ENCODE measurements around the gene ATG13. TPM values are rescaled to one million over a fixed set of nuclear protein-coding genes. Genes with fewer than 3 reads are reported as not detected.

ATG13 gene
- polyA plus RNA-seq, 1 donor (not counting 4 experiments of a cell fraction or from before 2014, with no cell fraction given), result 33.3 TPM

- DNase-seq (ENCODE audit: low read depth, low spot score) (no peak), FAIRE-seq (no peak)
- Histone ChIP-seq H3K4me3 (ENCODE audit: control insufficient read depth in 2 of 3, extremely low read depth in 1 of 3, insufficient read depth in 2 of 3, low read depth in 1 of 3, low read length in 3 of 3) (no peak overlapping the region), H3K9me1 (ENCODE audit: control insufficient read depth, extremely low read depth, insufficient read depth, low read length) (no peaks in the 10 kb centered on the region), H4K20me1 (ENCODE audit: control insufficient read depth, extremely low read depth, insufficient read depth, low read length) (peaks cover 3% of the 10 kb centered on the region), H3K27ac (ENCODE audit: control insufficient read depth, insufficient read depth, low read length) (no peak overlapping the region), H3K27me3 (ENCODE audit: control insufficient read depth, extremely low read depth, insufficient read depth, low read length) (no peaks in the 10 kb centered on the region), H3K9me3 (ENCODE audit: control insufficient read depth, low read depth, low read length) (no peaks in the 10 kb centered on the region), H3K79me2 (ENCODE audit: control insufficient read depth, insufficient read depth, low read length) (no peaks in the 10 kb centered on the region), H3K36me3 (ENCODE audit: control insufficient read depth in 2 of 2, extremely low read depth in 1 of 2, insufficient read depth in 2 of 2, low read length in 2 of 2) (peaks cover 20 to 33% of the 10 kb centered on the region in 2 experiments), H3K4me1 (ENCODE audit: control insufficient read depth, extremely low read depth, insufficient read depth, low read length) (peaks cover 5% of the 10 kb centered on the region), H3K4me2 (ENCODE audit: control insufficient read depth, extremely low read depth, insufficient read depth, low read depth, low read length) (no peak overlapping the region), H2AFZ (ENCODE audit: control insufficient read depth, low read length) (no peak overlapping the region), H3K9ac (ENCODE audit: control insufficient read depth, extremely low read depth, insufficient read depth, low read length) (no peak overlapping the region)
- no peak for TF ChIP-seq EZH2 (IDR thresholded peaks at IDR 0.05; ENCODE audit: low read length)
- TF ChIP-seq, protein P1, sequence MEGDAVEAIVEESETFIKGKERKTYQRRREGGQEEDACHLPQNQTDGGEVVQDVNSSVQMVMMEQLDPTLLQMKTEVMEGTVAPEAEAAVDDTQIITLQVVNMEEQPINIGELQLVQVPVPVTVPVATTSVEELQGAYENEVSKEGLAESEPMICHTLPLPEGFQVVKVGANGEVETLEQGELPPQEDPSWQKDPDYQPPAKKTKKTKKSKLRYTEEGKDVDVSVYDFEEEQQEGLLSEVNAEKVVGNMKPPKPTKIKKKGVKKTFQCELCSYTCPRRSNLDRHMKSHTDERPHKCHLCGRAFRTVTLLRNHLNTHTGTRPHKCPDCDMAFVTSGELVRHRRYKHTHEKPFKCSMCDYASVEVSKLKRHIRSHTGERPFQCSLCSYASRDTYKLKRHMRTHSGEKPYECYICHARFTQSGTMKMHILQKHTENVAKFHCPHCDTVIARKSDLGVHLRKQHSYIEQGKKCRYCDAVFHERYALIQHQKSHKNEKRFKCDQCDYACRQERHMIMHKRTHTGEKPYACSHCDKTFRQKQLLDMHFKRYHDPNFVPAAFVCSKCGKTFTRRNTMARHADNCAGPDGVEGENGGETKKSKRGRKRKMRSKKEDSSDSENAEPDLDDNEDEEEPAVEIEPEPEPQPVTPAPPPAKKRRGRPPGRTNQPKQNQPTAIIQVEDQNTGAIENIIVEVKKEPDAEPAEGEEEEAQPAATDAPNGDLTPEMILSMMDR (optimal IDR thresholded peaks at IDR 0.05 in 1 of 3, IDR thresholded peaks at IDR 0.05 in 1 of 3, conservative IDR thresholded peaks at IDR 0.05 in 1 of 3; ENCODE audit: extremely low read depth in 1 of 3, insufficient read depth in 2 of 3, low read length in 3 of 3), result no peak
- dilution Hi-C loops (cut with MboI; ENCODE audit: extremely low pct_ligation_motif_present, low sequenced_read_pairs), result no loop called here
Observed at GRCh38 chr11:46662366-46662765, 45.0 kb downstream of the ATG13 start.

DNA sequence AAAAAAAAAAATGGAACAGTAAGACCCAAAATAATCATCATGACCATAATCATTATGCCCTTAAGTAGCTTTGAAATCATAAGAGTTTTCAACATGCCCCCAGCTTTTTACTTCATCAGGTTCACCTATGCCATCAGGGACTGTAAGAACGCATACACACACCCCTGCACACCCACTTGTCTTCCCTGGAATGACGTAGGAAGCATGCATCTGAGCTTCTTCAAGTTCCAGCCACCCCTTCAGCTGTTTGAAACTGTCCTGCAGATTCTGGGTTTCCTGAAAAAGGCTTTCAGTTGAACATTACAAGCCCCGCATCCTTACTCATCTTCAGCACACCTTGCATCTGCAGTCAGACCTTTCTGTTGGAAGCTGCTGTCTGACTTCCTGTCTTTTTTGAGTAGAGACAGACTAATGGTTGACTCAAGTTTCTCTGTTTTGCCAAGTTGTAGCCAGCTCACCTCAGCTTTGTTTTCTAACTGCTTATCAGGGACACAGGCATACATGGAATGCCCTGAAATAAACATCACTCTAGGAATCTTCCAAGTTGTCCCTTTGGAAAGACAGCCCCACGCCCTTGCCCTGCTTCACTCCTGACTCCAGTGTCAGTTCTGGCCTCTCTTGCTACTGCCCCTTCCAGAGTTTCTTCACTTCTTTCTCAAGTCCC, 46.1 kb downstream of the ATG13 start:
- TF ChIP-seq, protein P1 (optimal IDR thresholded peaks at IDR 0.05 in 1 of 3, IDR thresholded peaks at IDR 0.05 in 1 of 3, conservative IDR thresholded peaks at IDR 0.05 in 1 of 3; ENCODE audit: extremely low read depth in 1 of 3, insufficient read depth in 2 of 3, low read length in 3 of 3), result no peak
- TF ChIP-seq EZH2 (IDR thresholded peaks at IDR 0.05; ENCODE audit: low read length), result no peak

More for the DNA sequence above, 46.1 kb downstream of the ATG13 start:
- FAIRE-seq (no peak), DNase-seq (ENCODE audit: low read depth, low spot score) (no peak)
- Histone ChIP-seq H3K4me3 (ENCODE audit: control insufficient read depth in 2 of 3, extremely low read depth in 1 of 3, insufficient read depth in 2 of 3, low read depth in 1 of 3, low read length in 3 of 3) (no peak overlapping the region), H4K20me1 (ENCODE audit: control insufficient read depth, extremely low read depth, insufficient read depth, low read length) (peaks cover 3% of the 10 kb centered on the region), H3K27me3 (ENCODE audit: control insufficient read depth, extremely low read depth, insufficient read depth, low read length) (no peaks in the 10 kb centered on the region), H3K4me1 (ENCODE audit: control insufficient read depth, extremely low read depth, insufficient read depth, low read length) (peaks cover 5% of the 10 kb centered on the region), H3K4me2 (ENCODE audit: control insufficient read depth, extremely low read depth, insufficient read depth, low read depth, low read length) (no peak overlapping the region), H3K9ac (ENCODE audit: control insufficient read depth, extremely low read depth, insufficient read depth, low read length) (no peak overlapping the region), H3K27ac (ENCODE audit: control insufficient read depth, insufficient read depth, low read length) (no peak overlapping the region), H3K9me1 (ENCODE audit: control insufficient read depth, extremely low read depth, insufficient read depth, low read length) (no peaks in the 10 kb centered on the region), H3K79me2 (ENCODE audit: control insufficient read depth, insufficient read depth, low read length) (no peaks in the 10 kb centered on the region), H3K9me3 (ENCODE audit: control insufficient read depth, low read depth, low read length) (no peaks in the 10 kb centered on the region), H2AFZ (ENCODE audit: control insufficient read depth, low read length) (no peak overlapping the region), H3K36me3 (ENCODE audit: control insufficient read depth in 2 of 2, extremely low read depth in 1 of 2, insufficient read depth in 2 of 2, low read length in 2 of 2) (peaks cover 28 to 31% of the 10 kb centered on the region in 2 experiments)
- dilution Hi-C loops (cut with MboI; ENCODE audit: extremely low pct_ligation_motif_present, low sequenced_read_pairs), result no loop called here

Measured in keratinocyte (primary cell).